ENCODE results near the gene SLC26A11.

- TF ChIP-seq POLR2A (IDR thresholded peaks at IDR 0.05; ENCODE audit: low read depth, low read length) (no peak), TAF1 (IDR thresholded peaks at IDR 0.05; ENCODE audit: borderline replicate concordance, low read depth, low read length) (no peak), POLR2AphosphoS5 (IDR thresholded peaks at IDR 0.05; ENCODE audit: low read depth, low read length) (no peak)
Measured at GRCh38 chr17:80218391-80218790, 1.8 kb upstream of the SLC26A11 start.

All from GM12892 (cell line).